ENCODE results near the gene GIMAP5.

GIMAP5 gene

GRCh38 chr7:150727381-150727780 lies 9.8 kb upstream of the GIMAP5 start:
- no peak for DNase-seq (ENCODE audit: insufficient read length, low spot score)
- TF ChIP-seq POLR2A (IDR thresholded peaks at IDR 0.05; ENCODE audit: low read depth, low read length) = no peak
- no peak for FAIRE-seq

- no peak for FAIRE-seq
- no peak for TF ChIP-seq POLR2A (IDR thresholded peaks at IDR 0.05; ENCODE audit: low read depth, low read length)
- DNase-seq (ENCODE audit: insufficient read length, low spot score) = no peak
Observed at GRCh38 chr7:150728011-150728410, 9.2 kb upstream of the GIMAP5 start.

- FAIRE-seq (no peak), DNase-seq (ENCODE audit: insufficient read length, low spot score) (no peak)
- no peak for TF ChIP-seq POLR2A (IDR thresholded peaks at IDR 0.05; ENCODE audit: low read depth, low read length)
Observed at GRCh38 chr7:150728609-150729008, 8.6 kb upstream of the GIMAP5 start.

- TF ChIP-seq POLR2A (IDR thresholded peaks at IDR 0.05; ENCODE audit: low read depth, low read length) = no peak
- FAIRE-seq = no peak
- DNase-seq (ENCODE audit: insufficient read length, low spot score) = no peak
Observed at GRCh38 chr7:150731916-150732315, 5.3 kb upstream of the GIMAP5 start.

GRCh38 chr7:150732786-150733481 lies 4.3 kb upstream of the GIMAP5 start:
- no peak for TF ChIP-seq POLR2A (IDR thresholded peaks at IDR 0.05; ENCODE audit: low read depth, low read length)
- no peak for DNase-seq (ENCODE audit: insufficient read length, low spot score)
- no peak for FAIRE-seq

- FAIRE-seq = no peak
- no peak for DNase-seq (ENCODE audit: insufficient read length, low spot score)
- no peak for TF ChIP-seq POLR2A (IDR thresholded peaks at IDR 0.05; ENCODE audit: low read depth, low read length)
Observed at GRCh38 chr7:150733482-150734095, 3.6 kb upstream of the GIMAP5 start.

- no peak for DNase-seq (ENCODE audit: insufficient read length, low spot score)
- TF ChIP-seq POLR2A (IDR thresholded peaks at IDR 0.05; ENCODE audit: low read depth, low read length) = no peak
- FAIRE-seq = no peak
Observed at GRCh38 chr7:150734254-150734653, 3.0 kb upstream of the GIMAP5 start.

- DNase-seq (ENCODE audit: insufficient read length, low spot score) (no peak), FAIRE-seq (no peak)
Observed at GRCh38 chr7:150735596-150736358, 1.4 kb upstream of the GIMAP5 start.

GRCh38 chr7:150736864-150737263 lies 354 bp upstream of the GIMAP5 start:
- DNase-seq (ENCODE audit: insufficient read length, low spot score) (no peak), FAIRE-seq (no peak)
- TF ChIP-seq POLR2A (IDR thresholded peaks at IDR 0.05; ENCODE audit: low read depth, low read length) = no peak

More at GRCh38 chr7:150735596-150736358, 1.4 kb upstream of the GIMAP5 start:
- no peak for TF ChIP-seq POLR2A (IDR thresholded peaks at IDR 0.05; ENCODE audit: low read depth, low read length)

- no peak for TF ChIP-seq POLR2A (IDR thresholded peaks at IDR 0.05; ENCODE audit: low read depth, low read length)
- DNase-seq (ENCODE audit: insufficient read length, low spot score) (no peak), FAIRE-seq (no peak)
Observed at GRCh38 chr7:150738092-150738491, 874 bp downstream of the GIMAP5 start.

- no peak for TF ChIP-seq POLR2A (IDR thresholded peaks at IDR 0.05; ENCODE audit: low read depth, low read length)
- no peak for FAIRE-seq
- DNase-seq (ENCODE audit: insufficient read length, low spot score) = no peak
Observed at GRCh38 chr7:150738591-150739001, 1.4 kb downstream of the GIMAP5 start.

- FAIRE-seq (no peak), DNase-seq (ENCODE audit: insufficient read length, low spot score) (no peak)
- no peak for TF ChIP-seq POLR2A (IDR thresholded peaks at IDR 0.05; ENCODE audit: low read depth, low read length)
Observed at GRCh38 chr7:150739033-150739432, 1.8 kb downstream of the GIMAP5 start.

GRCh38 chr7:150740053-150740452 lies 2.8 kb downstream of the GIMAP5 start:
- FAIRE-seq = no peak
- TF ChIP-seq POLR2A (IDR thresholded peaks at IDR 0.05; ENCODE audit: low read depth, low read length) = no peak
- no peak for DNase-seq (ENCODE audit: insufficient read length, low spot score)

GRCh38 chr7:150742286-150742968 lies 5.2 kb downstream of the GIMAP5 start:
- no peak for TF ChIP-seq POLR2A (IDR thresholded peaks at IDR 0.05; ENCODE audit: low read depth, low read length)
- no peak for FAIRE-seq

More at GRCh38 chr7:150742286-150742968, 5.2 kb downstream of the GIMAP5 start:
- DNase-seq (ENCODE audit: insufficient read length, low spot score) = no peak

Measured in H54 (cell line).